Measurements from ENCODE around the gene IMP4. TPM values are rescaled to one million over a fixed set of nuclear protein-coding genes. Genes with fewer than 3 reads are reported as not detected.

IMP4 gene
- total and polyA plus RNA-seq, 2 of the 4 experiments (the other 2 are of a cell fraction) = 154 to 169 TPM

DNA sequence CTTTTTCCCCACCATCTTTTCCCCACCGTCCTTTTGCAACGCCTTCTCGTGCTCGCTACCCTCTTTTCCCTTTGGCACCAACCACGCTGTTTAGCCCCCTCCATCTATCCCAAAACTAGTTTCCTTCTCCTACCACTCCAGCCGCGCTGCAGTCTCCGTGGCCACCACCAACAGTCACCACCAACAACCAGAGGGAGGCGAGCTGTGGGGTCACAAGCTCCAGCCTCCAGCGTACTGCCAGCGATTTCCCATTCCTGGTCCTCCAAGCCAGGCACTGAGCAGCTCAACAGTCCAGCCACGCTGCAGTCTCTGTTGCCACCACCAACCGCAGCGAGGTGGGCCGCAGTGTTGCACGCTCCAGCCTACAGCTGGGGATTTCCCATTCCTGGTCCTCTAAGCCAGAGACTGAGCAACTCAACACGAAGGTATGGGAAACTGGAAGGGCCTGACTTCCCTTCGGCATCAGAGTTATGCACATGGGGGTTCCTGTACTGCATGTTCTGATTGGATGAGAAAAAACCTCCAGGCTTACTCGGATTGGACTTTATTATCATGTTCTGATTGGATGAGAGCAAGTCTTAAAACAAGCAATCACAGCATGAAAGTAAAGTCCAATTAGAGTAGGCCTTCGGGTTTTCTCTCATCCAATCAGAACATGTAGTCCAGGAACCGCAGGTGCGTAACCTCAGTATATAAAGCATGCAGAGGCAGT is 42.3 kb upstream of the IMP4 start:
- H3K23ac ChIP-seq (ENCODE audit: low read depth, low read length) = no peak overlapping the region
- H2AFZ ChIP-seq (replicated peaks; ENCODE audit: low read length, poor library complexity) = peak overlapping the region; percentile 51
- H4K8ac ChIP-seq (ENCODE audit: low read depth in 2 of 2, low read length in 2 of 2) = no peak overlapping the region
- no peaks in the 10 kb centered on the region for H4K20me1 ChIP-seq (ENCODE audit: insufficient read depth, low read length)
- no peak overlapping the region for H3K18ac ChIP-seq (ENCODE audit: low read depth, low read length)
- H2BK15ac ChIP-seq (ENCODE audit: low read depth, low read length) = no peak overlapping the region
- no peak overlapping the region for H3K56ac ChIP-seq (ENCODE audit: extremely low read depth, insufficient read depth, low read length)
- no peak overlapping the region for H3K4ac ChIP-seq (ENCODE audit: low read depth, low read length)
- intact Hi-C loops (cut with micrococcal nuclease) (no loop called here), in situ Hi-C loops (cut with MboI; ENCODE audit: low sequenced_read_pairs) (no loop called here), dilution Hi-C loops (cut with HindIII; ENCODE audit: low sequenced_read_pairs, unreplicated experiment) (no loop called here)
- H3K4me2 ChIP-seq (ENCODE audit: low read depth, low read length) = no peak overlapping the region
- WGBS, 2 experiments (ENCODE audit: extremely low coverage in 2 of 2, insufficient read length in 1 of 2) = 51% methylated on average over 13 of the region's 22 CpGs; no CpG with 5 or more reads in 1 of the 2 experiments
- H3K9me3 ChIP-seq (ENCODE audit: control insufficient read depth, insufficient read depth, low read length) = no peaks in the 10 kb centered on the region
- H3K36me3 ChIP-seq (ENCODE audit: control insufficient read depth, insufficient read depth, low read length) = no peaks in the 10 kb centered on the region
- BruUV-seq (replicated peaks) = no TSS peak
- H3K9ac ChIP-seq (ENCODE audit: low read depth, low read length) = no peak overlapping the region
- no peaks in the 10 kb centered on the region; the same call in 1 of the 2 replicates for H3K27me3 ChIP-seq (ENCODE audit: control insufficient read depth, insufficient read depth, low read length)
- H3K9me1 ChIP-seq (ENCODE audit: insufficient read depth, low read length) = no peaks in the 10 kb centered on the region
- H2BK20ac ChIP-seq (ENCODE audit: low read depth, low read length) = no peak overlapping the region
- TF ChIP-seq MXI1 (IDR thresholded peaks at IDR 0.05; ENCODE audit: borderline replicate concordance, low read depth, low read length) (no peak), NFE2L2 (IDR thresholded peaks at IDR 0.05; ENCODE audit: low read depth, low read length) (no peak), RCOR1 (IDR thresholded peaks at IDR 0.05; ENCODE audit: insufficient replicate concordance, low read length) (no peak)
- DNase-seq (no peak), ATAC-seq (ENCODE audit: low read depth) (no peak)
- H3K4me1 ChIP-seq (ENCODE audit: control insufficient read depth, insufficient read depth, low read length) = no peaks in the 10 kb centered on the region
- no peaks in the 10 kb centered on the region for H3K79me1 ChIP-seq (ENCODE audit: low read depth in 1 of 2, low read length in 2 of 2)
- no peak overlapping the region for H2BK5ac ChIP-seq (ENCODE audit: low read depth, low read length, poor library complexity, severe bottlenecking)
- no peak overlapping the region for H4K5ac ChIP-seq (ENCODE audit: low read depth, low read length)
- no peak overlapping the region for H2AK5ac ChIP-seq (ENCODE audit: low read depth, low read length)
- no peak overlapping the region for H2BK120ac ChIP-seq (ENCODE audit: low read depth, low read length)
- no peak overlapping the region for H3K4me3 ChIP-seq (ENCODE audit: insufficient read depth, low read depth, low read length)
- H3K14ac ChIP-seq (replicated peaks; ENCODE audit: low read depth, low read length) = no peak overlapping the region
- CTCF ChIA-PET = no interaction called here
- no peak overlapping the region for H2AK9ac ChIP-seq (replicated peaks; ENCODE audit: low read depth, low read length, poor library complexity)
- H3K27ac ChIP-seq (ENCODE audit: insufficient read depth, low read length) = no peak overlapping the region
- no peak overlapping the region for H4K91ac ChIP-seq (ENCODE audit: insufficient read depth, low read depth, low read length)
- POLR2A ChIA-PET (ENCODE audit: unreplicated experiment) = no interaction called here
